Lower leg skin (tissue), 4 donors: ENCODE data around the gene GPALPP1. TPM values are rescaled to one million over a fixed set of nuclear protein-coding genes. Genes with fewer than 3 reads are reported as not detected.

ENCODE experiments used
- DNase-seq, 2 donors: peaks; one replicate each; pipeline ENCODE4 v3.0.0-alpha.2; 2019; ENCODE audit warnings: low spot score in 2 of 2
- H3K4me3 ChIP-seq: fragments of 200-600 bp; sonication (generic); 2 replicates; pipeline ENCODE4 v1.5.1; 2017; ENCODE audit warnings: mild to moderate bottlenecking, low read depth; ENCODE audit not compliant: poor library complexity, severe bottlenecking
- CTCF ChIP-seq, 3 donors: fragments of 450-650 bp; IDR thresholded peaks; one replicate each; pipeline ENCODE4 v1.5.1; 2016; ENCODE audit warnings: antibody characterized with exemption in 3 of 3, mild to moderate bottlenecking in 3 of 3, moderate library complexity in 2 of 3
- POLR2A ChIP-seq, 2 donors: fragments of 450-650 bp; IDR thresholded peaks; one replicate each; pipeline ENCODE4 v1.6.1; 2016 to 2017; ENCODE audit warnings: antibody characterized with exemption in 2 of 2, mild to moderate bottlenecking in 1 of 2, moderate library complexity in 1 of 2
- WGBS, 2 donors: methylation state at CpG; one replicate each; pipeline ENCODE4 v1.1.5; 2018; 5-methylcytosine and 5-hydroxymethylcytosine counted together
- intact Hi-C: fragments of 100-400 bp; cut with DNase I; formaldehyde crosslinking; loops from one replicate; pipeline ENCODE4 v1.15.0; 2023; ENCODE audit warnings: low total_unique reads
- total RNA-seq, 4 donors: library from RNA; depleted of rRNA; stranded (reverse); fragments of >200 nt; gene quantifications; one replicate each; pipeline ENCODE4 v1.1.0, GENCODE V29; 2016

The GPALPP1 gene
- total RNA-seq, 4 donors from 2014 or later = 18.3 to 29.6 (median 19.9) TPM

GRCh38 chr13:45047394-45048310 lies 58.3 kb downstream of the GPALPP1 start:
- TF ChIP-seq POLR2A (IDR thresholded peaks at IDR 0.05) (no peak), CTCF (IDR thresholded peaks at IDR 0.05) (peak in 1 of 3 donors; percentile 72)
- DNase-seq = peak; percentile 80 to 93
- H3K4me3 ChIP-seq = no peak overlapping the region
- 14 to 17% methylated on average over 10 of the region's 10 CpGs for WGBS, 2 donors
- intact Hi-C loops = loop anchor here (10.0 kb wide), 1 partner anchor 257 kb away; no protein-coding TSS in a partner anchor

GRCh38 chr13:45048890-45049407 lies 59.6 kb downstream of the GPALPP1 start:
- DNase-seq = no peak
- intact Hi-C loops = loop anchor here (10.0 kb wide), 1 partner anchor 256 kb away; no protein-coding TSS in a partner anchor
- no peak for TF ChIP-seq CTCF (IDR thresholded peaks at IDR 0.05)
- WGBS, 2 donors = 79% methylated on average over 6 of the region's 6 CpGs
- no peak overlapping the region for H3K4me3 ChIP-seq

GRCh38 chr13:45049478-45049877 lies 60.1 kb downstream of the GPALPP1 start:
- TF ChIP-seq CTCF (IDR thresholded peaks at IDR 0.05) (no peak), POLR2A (IDR thresholded peaks at IDR 0.05) (no peak)
- no peak overlapping the region for H3K4me3 ChIP-seq
- no peak for DNase-seq
- 89 to 96% methylated on average over 3 of the region's 3 CpGs for WGBS, 2 donors
- intact Hi-C loops = loop anchor here (10.0 kb wide), 1 partner anchor 255 kb away; no protein-coding TSS in a partner anchor

- no peak overlapping the region for H3K4me3 ChIP-seq
- DNase-seq = no peak
- TF ChIP-seq POLR2A (IDR thresholded peaks at IDR 0.05) (no peak), CTCF (IDR thresholded peaks at IDR 0.05) (no peak)
- intact Hi-C loops = loop anchor here (10.0 kb wide), 1 partner anchor 223 kb away; no protein-coding TSS in a partner anchor
- WGBS, 2 donors = 30 to 32% methylated on average over 5 of the region's 5 CpGs
Observed at GRCh38 chr13:45051315-45051714, 62.0 kb downstream of the GPALPP1 start.

GRCh38 chr13:45055198-45055901 lies 66.0 kb downstream of the GPALPP1 start:
- 25 to 26% methylated on average over 8 of the region's 8 CpGs for WGBS, 2 donors
- intact Hi-C loops = loop anchor here (10.0 kb wide), 1 partner anchor 219 kb away; no protein-coding TSS in a partner anchor
- no peak for TF ChIP-seq CTCF (IDR thresholded peaks at IDR 0.05)
- no peak for TF ChIP-seq POLR2A (IDR thresholded peaks at IDR 0.05)
- DNase-seq = peak in 1 of 2 donors; percentile 27
- H3K4me3 ChIP-seq = no peak overlapping the region
